WTC11 (cell line): ENCODE results near the gene PLXNA2. TPM values are rescaled to one million over a fixed set of nuclear protein-coding genes. Genes with fewer than 3 reads are reported as not detected.

Experiments used
- ATAC-seq: fragments of 200-7000 bp; cut with Tn5 transposase; 2 replicates; pipeline ENCODE4 v1.10.0; 2021; ENCODE audit warnings: mild to moderate bottlenecking, moderate library complexity
- CTCF ChIA-PET: fragments of 300-600 bp; sonication (Branson Sonifier 250); formaldehyde crosslinking; loops from one replicate; lab custom pipeline; 2021; ENCODE audit warnings: antibody characterized with exemption; lab: Charles Lee
- POLR2A ChIA-PET: fragments of 350-600 bp; sonication (Branson Sonifier 250); formaldehyde crosslinking; loops from one replicate; lab custom pipeline; 2021; ENCODE audit warnings: antibody characterized with exemption; lab: Charles Lee
- DNase-seq: peaks from one replicate; pipeline ENCODE4 v3.0.0; 2021; ENCODE audit warnings: low spot score
- H3K27ac Mint-ChIP-seq: 2 replicates; pipeline ENCODE4 v1.8.0; 2021; ENCODE audit warnings: mixed read lengths
- H3K27me3 Mint-ChIP-seq: 2 replicates; pipeline ENCODE4 v1.8.0; 2021; ENCODE audit warnings: low read depth, mild to moderate bottlenecking, moderate library complexity, mixed read lengths
- H3K36me3 Mint-ChIP-seq: 2 replicates; pipeline ENCODE4 v1.8.0; 2021; ENCODE audit warnings: mixed read lengths
- H3K4me1 Mint-ChIP-seq: 2 replicates; pipeline ENCODE4 v1.8.0; 2022; ENCODE audit warnings: mixed read lengths
- H3K4me3 Mint-ChIP-seq: 2 replicates; pipeline ENCODE4 v1.8.0; 2021; ENCODE audit warnings: mild to moderate bottlenecking, moderate library complexity, mixed read lengths
- H3K9me3 Mint-ChIP-seq: 2 replicates; pipeline ENCODE4 v1.8.0; 2021; ENCODE audit warnings: mixed read lengths
- AFF4 ChIP-seq: sonication (generic); formaldehyde crosslinking; IDR thresholded peaks from 2 replicates; pipeline ENCODE4 v1.8.1; 2023; ENCODE audit warnings: mild to moderate bottlenecking, missing genetic modification reagents, borderline replicate concordance
- ATF1 ChIP-seq: sonication (generic); formaldehyde crosslinking; IDR thresholded peaks from 2 replicates; pipeline ENCODE4 v1.8.1; 2023; ENCODE audit warnings: mild to moderate bottlenecking, moderate library complexity, missing genetic modification reagents
- CBFB ChIP-seq: sonication (generic); formaldehyde crosslinking; IDR thresholded peaks from 2 replicates; pipeline ENCODE4 v1.8.1; 2022; ENCODE audit warnings: mild to moderate bottlenecking, low read depth, missing genetic modification reagents
- CREB1 ChIP-seq: sonication (generic); formaldehyde crosslinking; IDR thresholded peaks from 2 replicates; pipeline ENCODE4 v1.8.0; 2023; ENCODE audit warnings: mild to moderate bottlenecking, missing genetic modification reagents
- CTCF ChIP-seq: fragments of 200-600 bp; IDR thresholded peaks from 2 replicates; pipeline ENCODE4 v1.8.0; 2022; ENCODE audit warnings: antibody characterized with exemption
- ELF4 ChIP-seq: sonication (generic); formaldehyde crosslinking; IDR thresholded peaks from 2 replicates; pipeline ENCODE4 v1.8.1; 2022; ENCODE audit warnings: low read depth, mild to moderate bottlenecking, moderate library complexity, missing genetic modification reagents
- IRF2 ChIP-seq: sonication (generic); formaldehyde crosslinking; IDR thresholded peaks from 2 replicates; pipeline ENCODE4 v1.8.0; 2022; ENCODE audit warnings: low read depth, missing genetic modification reagents, borderline replicate concordance
- MXD4 ChIP-seq: fragments of 250-450 bp; sonication (Bioruptor Pico); IDR thresholded peaks from 2 replicates; pipeline ENCODE4 v1.8.0; 2021; ENCODE audit warnings: mild to moderate bottlenecking, moderate library complexity, borderline replicate concordance
- NFATC4 ChIP-seq: fragments of 250-450 bp; sonication (Bioruptor Pico); IDR thresholded peaks from 2 replicates; pipeline ENCODE4 v1.9.0; 2021; ENCODE audit warnings: mild to moderate bottlenecking
- NFE2L1 ChIP-seq: sonication (generic); formaldehyde crosslinking; IDR thresholded peaks from 2 replicates; pipeline ENCODE4 v1.8.1; 2023; ENCODE audit warnings: missing genetic modification reagents
- NR2C2 ChIP-seq: sonication (generic); formaldehyde crosslinking; IDR thresholded peaks from 2 replicates; pipeline ENCODE4 v1.8.0; 2022; ENCODE audit warnings: mild to moderate bottlenecking, missing genetic modification reagents
- NR3C1 ChIP-seq: sonication (generic); formaldehyde crosslinking; conservative IDR thresholded peaks from 2 replicates; pipeline ENCODE4 v1.8.1; 2023; ENCODE audit warnings: low read depth, mild to moderate bottlenecking, missing genetic modification reagents
- PRRX2 ChIP-seq: fragments of 250-450 bp; sonication (Bioruptor Pico); IDR thresholded peaks from 2 replicates; pipeline ENCODE4 v1.8.0; 2021; ENCODE audit warnings: mild to moderate bottlenecking
- SOX15 ChIP-seq: fragments of 250-450 bp; sonication (Bioruptor Pico); IDR thresholded peaks from 2 replicates; pipeline ENCODE4 v1.9.0; 2021; ENCODE audit warnings: mild to moderate bottlenecking
- TEAD4 ChIP-seq: sonication (generic); formaldehyde crosslinking; IDR thresholded peaks from 2 replicates; pipeline ENCODE4 v1.8.0; 2022; ENCODE audit warnings: mild to moderate bottlenecking, missing genetic modification reagents
- ZNF232 ChIP-seq: sonication (generic); formaldehyde crosslinking; IDR thresholded peaks from 2 replicates; pipeline ENCODE4 v1.8.0; 2022; ENCODE audit warnings: mild to moderate bottlenecking, missing genetic modification reagents
- ZNF416 ChIP-seq: fragments of 250-450 bp; sonication (Bioruptor Pico); IDR thresholded peaks from 2 replicates; pipeline ENCODE4 v1.9.0; 2021; ENCODE audit warnings: mild to moderate bottlenecking, inconsistent platforms
- total RNA-seq: library from RNA; stranded (reverse); gene quantifications from 3 replicates; pipeline ENCODE4 v1.2.3, GENCODE V29; 2021
- TF ChIP-seq, protein P1 (sequence below): sonication (generic); formaldehyde crosslinking; IDR thresholded peaks from 2 replicates; pipeline ENCODE4 v1.8.0; 2023; ENCODE audit warnings: missing genetic modification reagents
- TF ChIP-seq, protein P2 (sequence below): sonication (generic); formaldehyde crosslinking; IDR thresholded peaks from 2 replicates; pipeline ENCODE4 v1.8.1; 2023; ENCODE audit warnings: mild to moderate bottlenecking, moderate library complexity, missing genetic modification reagents
- TF ChIP-seq, protein P3 (sequence below): sonication (generic); formaldehyde crosslinking; IDR thresholded peaks from 2 replicates; pipeline ENCODE4 v1.8.1; 2023; ENCODE audit warnings: mild to moderate bottlenecking, missing genetic modification reagents
- TF ChIP-seq, protein P4 (sequence below): sonication (generic); formaldehyde crosslinking; IDR thresholded peaks from 2 replicates; pipeline ENCODE4 v1.8.1; 2022; ENCODE audit warnings: low read depth, missing genetic modification reagents, borderline replicate concordance
- TF ChIP-seq, protein P5 (sequence below): sonication (generic); formaldehyde crosslinking; IDR thresholded peaks from 2 replicates; pipeline ENCODE4 v1.8.0; 2022; ENCODE audit warnings: mild to moderate bottlenecking, missing genetic modification reagents

The PLXNA2 gene
- total RNA-seq, 1 experiment from 2014 or later: 4.2 TPM

DNA sequence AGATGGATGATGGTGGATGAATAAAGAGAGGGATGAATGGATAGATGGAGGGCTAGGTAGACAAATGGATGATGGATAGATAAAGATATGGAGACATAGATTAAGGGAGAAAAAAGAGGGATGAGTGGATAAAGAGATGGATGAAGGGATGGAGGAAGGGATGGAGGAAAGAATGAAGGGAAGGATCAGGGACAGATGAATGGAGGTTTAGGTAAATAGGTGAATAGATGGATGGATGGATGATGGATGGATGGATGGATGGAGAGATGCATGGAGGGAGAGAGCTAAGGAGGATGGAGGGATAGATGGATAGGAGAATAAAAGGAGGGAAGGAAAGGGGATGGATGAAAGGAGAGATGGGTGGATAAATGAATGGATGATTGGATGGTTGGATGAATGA, 28.8 kb downstream of the PLXNA2 start (continued):
- TF ChIP-seq CTCF: no peak
- no peak for TF ChIP-seq MXD4 (CRISPR knock-in tag)
- TF ChIP-seq PRRX2 (CRISPR knock-in tag): no peak
- no peak for TF ChIP-seq ATF1
- TF ChIP-seq SOX15 (CRISPR knock-in tag): no peak
- TF ChIP-seq, all 79 proteins: peak for 0

GRCh38 chr1:208213786-208214185, 30.4 kb downstream of the PLXNA2 start:
- DNase-seq: no peak
- Mint-ChIP-seq H3K36me3 (no peaks in the 10 kb centered on the region), H3K4me3 (no peak overlapping the region), H3K27ac (peak overlapping the region; percentile 87; the same call in 1 of the 2 replicates), H3K4me1 (peaks cover 13% of the 10 kb centered on the region), H3K27me3 (no peaks in the 10 kb centered on the region), H3K9me3 (no peaks in the 10 kb centered on the region)
- ChIA-PET CTCF (interaction anchor here (1.0 to 2.2 kb wide), 5 partner anchors 10 to 220 kb away, joined by 3 to 6 read pairs (median 6); no protein-coding TSS in a partner anchor), POLR2A (no interaction called here)
- no peak for TF ChIP-seq IRF2 (CRISPR knock-in tag)
- no peak for TF ChIP-seq AFF4 (CRISPR knock-in tag)
- no peak for TF ChIP-seq CREB1 (CRISPR knock-in tag)
- TF ChIP-seq, protein P1, sequence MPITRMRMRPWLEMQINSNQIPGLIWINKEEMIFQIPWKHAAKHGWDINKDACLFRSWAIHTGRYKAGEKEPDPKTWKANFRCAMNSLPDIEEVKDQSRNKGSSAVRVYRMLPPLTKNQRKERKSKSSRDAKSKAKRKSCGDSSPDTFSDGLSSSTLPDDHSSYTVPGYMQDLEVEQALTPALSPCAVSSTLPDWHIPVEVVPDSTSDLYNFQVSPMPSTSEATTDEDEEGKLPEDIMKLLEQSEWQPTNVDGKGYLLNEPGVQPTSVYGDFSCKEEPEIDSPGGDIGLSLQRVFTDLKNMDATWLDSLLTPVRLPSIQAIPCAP (CRISPR knock-in tag): no peak
- TF ChIP-seq, protein P2, sequence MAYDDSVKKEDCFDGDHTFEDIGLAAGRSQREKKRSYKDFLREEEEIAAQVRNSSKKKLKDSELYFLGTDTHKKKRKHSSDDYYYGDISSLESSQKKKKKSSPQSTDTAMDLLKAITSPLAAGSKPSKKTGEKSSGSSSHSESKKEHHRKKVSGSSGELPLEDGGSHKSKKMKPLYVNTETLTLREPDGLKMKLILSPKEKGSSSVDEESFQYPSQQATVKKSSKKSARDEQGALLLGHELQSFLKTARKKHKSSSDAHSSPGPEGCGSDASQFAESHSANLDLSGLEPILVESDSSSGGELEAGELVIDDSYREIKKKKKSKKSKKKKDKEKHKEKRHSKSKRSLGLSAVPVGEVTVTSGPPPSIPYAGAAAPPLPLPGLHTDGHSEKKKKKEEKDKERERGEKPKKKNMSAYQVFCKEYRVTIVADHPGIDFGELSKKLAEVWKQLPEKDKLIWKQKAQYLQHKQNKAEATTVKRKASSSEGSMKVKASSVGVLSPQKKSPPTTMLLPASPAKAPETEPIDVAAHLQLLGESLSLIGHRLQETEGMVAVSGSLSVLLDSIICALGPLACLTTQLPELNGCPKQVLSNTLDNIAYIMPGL (CRISPR knock-in tag): no peak
- no peak for TF ChIP-seq ATF1
- TF ChIP-seq NFATC4 (CRISPR knock-in tag): no peak
- no peak for TF ChIP-seq ELF4
- TF ChIP-seq ZNF416 (CRISPR knock-in tag): no peak
- no peak; the same call in 1 of the 2 replicates for ATAC-seq

DNA sequence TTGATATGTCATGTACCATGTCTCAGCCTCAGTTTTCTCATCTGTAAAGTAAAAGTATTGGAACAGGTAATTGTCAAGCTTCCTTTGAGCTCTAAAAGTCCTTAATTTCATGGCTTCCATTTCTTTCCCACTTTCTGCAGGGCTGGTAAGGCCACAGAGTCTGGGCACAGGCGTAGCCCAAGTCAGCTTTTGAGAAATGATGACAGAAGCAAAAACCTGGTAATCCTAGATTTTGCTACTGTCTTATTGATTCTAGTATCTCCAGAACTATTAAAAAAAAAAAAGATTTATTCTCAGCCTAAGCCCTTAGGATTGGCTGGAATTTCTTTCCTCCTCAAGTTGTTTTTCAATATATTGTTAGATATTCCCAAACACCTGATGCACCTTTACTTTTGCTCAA, 31.3 kb downstream of the PLXNA2 start:
- no peak for DNase-seq
- H3K36me3 Mint-ChIP-seq: no peaks in the 10 kb centered on the region
- H3K4me3 Mint-ChIP-seq: no peak overlapping the region
- H3K27me3 Mint-ChIP-seq: no peaks in the 10 kb centered on the region
- no peak for ATAC-seq
- H3K9me3 Mint-ChIP-seq: no peaks in the 10 kb centered on the region
- peaks cover 13% of the 10 kb centered on the region for H3K4me1 Mint-ChIP-seq
- ChIA-PET CTCF (interaction anchor here (0.5 to 2.2 kb wide), 8 partner anchors 9 to 219 kb away, joined by 3 to 7 read pairs (median 6); no protein-coding TSS in a partner anchor), POLR2A (interaction anchor here (1.0 kb wide), 1 partner anchor 20 kb away, joined by 3 read pairs; no protein-coding TSS in a partner anchor)
- no peak overlapping the region for H3K27ac Mint-ChIP-seq
- TF ChIP-seq NR2C2 (CRISPR knock-in tag): no peak
- TF ChIP-seq, protein P3, sequence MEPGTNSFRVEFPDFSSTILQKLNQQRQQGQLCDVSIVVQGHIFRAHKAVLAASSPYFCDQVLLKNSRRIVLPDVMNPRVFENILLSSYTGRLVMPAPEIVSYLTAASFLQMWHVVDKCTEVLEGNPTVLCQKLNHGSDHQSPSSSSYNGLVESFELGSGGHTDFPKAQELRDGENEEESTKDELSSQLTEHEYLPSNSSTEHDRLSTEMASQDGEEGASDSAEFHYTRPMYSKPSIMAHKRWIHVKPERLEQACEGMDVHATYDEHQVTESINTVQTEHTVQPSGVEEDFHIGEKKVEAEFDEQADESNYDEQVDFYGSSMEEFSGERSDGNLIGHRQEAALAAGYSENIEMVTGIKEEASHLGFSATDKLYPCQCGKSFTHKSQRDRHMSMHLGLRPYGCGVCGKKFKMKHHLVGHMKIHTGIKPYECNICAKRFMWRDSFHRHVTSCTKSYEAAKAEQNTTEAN (CRISPR knock-in tag): no peak
- TF ChIP-seq, protein P4, sequence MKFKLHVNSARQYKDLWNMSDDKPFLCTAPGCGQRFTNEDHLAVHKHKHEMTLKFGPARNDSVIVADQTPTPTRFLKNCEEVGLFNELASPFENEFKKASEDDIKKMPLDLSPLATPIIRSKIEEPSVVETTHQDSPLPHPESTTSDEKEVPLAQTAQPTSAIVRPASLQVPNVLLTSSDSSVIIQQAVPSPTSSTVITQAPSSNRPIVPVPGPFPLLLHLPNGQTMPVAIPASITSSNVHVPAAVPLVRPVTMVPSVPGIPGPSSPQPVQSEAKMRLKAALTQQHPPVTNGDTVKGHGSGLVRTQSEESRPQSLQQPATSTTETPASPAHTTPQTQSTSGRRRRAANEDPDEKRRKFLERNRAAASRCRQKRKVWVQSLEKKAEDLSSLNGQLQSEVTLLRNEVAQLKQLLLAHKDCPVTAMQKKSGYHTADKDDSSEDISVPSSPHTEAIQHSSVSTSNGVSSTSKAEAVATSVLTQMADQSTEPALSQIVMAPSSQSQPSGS (CRISPR knock-in tag): no peak
- no peak for TF ChIP-seq TEAD4
- no peak for TF ChIP-seq CBFB (CRISPR knock-in tag)
- TF ChIP-seq ZNF232 (CRISPR knock-in tag): no peak
- no peak for TF ChIP-seq NFATC4 (CRISPR knock-in tag)
- TF ChIP-seq NR3C1: no peak
- TF ChIP-seq, protein P5, sequence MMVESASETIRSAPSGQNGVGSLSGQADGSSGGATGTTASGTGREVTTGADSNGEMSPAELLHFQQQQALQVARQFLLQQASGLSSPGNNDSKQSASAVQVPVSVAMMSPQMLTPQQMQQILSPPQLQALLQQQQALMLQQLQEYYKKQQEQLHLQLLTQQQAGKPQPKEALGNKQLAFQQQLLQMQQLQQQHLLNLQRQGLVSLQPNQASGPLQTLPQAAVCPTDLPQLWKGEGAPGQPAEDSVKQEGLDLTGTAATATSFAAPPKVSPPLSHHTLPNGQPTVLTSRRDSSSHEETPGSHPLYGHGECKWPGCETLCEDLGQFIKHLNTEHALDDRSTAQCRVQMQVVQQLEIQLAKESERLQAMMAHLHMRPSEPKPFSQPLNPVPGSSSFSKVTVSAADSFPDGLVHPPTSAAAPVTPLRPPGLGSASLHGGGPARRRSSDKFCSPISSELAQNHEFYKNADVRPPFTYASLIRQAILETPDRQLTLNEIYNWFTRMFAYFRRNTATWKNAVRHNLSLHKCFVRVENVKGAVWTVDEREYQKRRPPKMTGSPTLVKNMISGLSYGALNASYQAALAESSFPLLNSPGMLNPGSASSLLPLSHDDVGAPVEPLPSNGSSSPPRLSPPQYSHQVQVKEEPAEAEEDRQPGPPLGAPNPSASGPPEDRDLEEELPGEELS: no peak
- no peak for TF ChIP-seq NFE2L1
